Measurements from ENCODE around the gene ZNF432.
A peak's percentile ranks its signal among the peaks of the same experiment; 100 is the strongest.

The ZNF432 gene

GRCh38 chr19:52022193-52022592 lies 26.4 kb downstream of the ZNF432 start:
- TF ChIP-seq EP300 (IDR thresholded peaks at IDR 0.05; ENCODE audit: borderline replicate concordance) (no peak), USF1 (IDR thresholded peaks at IDR 0.05) (no peak), TEAD4 (IDR thresholded peaks at IDR 0.05) (no peak), REST (IDR thresholded peaks at IDR 0.05; ENCODE audit: low read depth) (no peak), TCF12 (IDR thresholded peaks at IDR 0.05; ENCODE audit: low read depth) (no peak), TAF1 (IDR thresholded peaks at IDR 0.05; ENCODE audit: low read depth) (no peak), NFIC (IDR thresholded peaks at IDR 0.05) (no peak), ZBTB7A (IDR thresholded peaks at IDR 0.05; ENCODE audit: low read depth) (no peak), EGR1 (IDR thresholded peaks at IDR 0.05) (no peak), FOXM1 (IDR thresholded peaks at IDR 0.05; ENCODE audit: borderline replicate concordance, low read depth) (no peak)

GRCh38 chr19:52020506-52020905 lies 28.1 kb downstream of the ZNF432 start:
- no peak for TF ChIP-seq EP300 (IDR thresholded peaks at IDR 0.05; ENCODE audit: borderline replicate concordance)
- no peak for TF ChIP-seq USF1 (IDR thresholded peaks at IDR 0.05)
- no peak for TF ChIP-seq REST (IDR thresholded peaks at IDR 0.05; ENCODE audit: low read depth)
- no peak for TF ChIP-seq YY1 (IDR thresholded peaks at IDR 0.05; ENCODE audit: low read depth)
- no peak for TF ChIP-seq RAD21 (IDR thresholded peaks at IDR 0.05; ENCODE audit: low read depth)
- TF ChIP-seq CEBPB (IDR thresholded peaks at IDR 0.05), result no peak
- no peak for TF ChIP-seq NFIC (IDR thresholded peaks at IDR 0.05)
- TF ChIP-seq EGR1 (IDR thresholded peaks at IDR 0.05), result no peak
- no peak for TF ChIP-seq MAX (IDR thresholded peaks at IDR 0.05)
- no peak for TF ChIP-seq ZBTB7A (IDR thresholded peaks at IDR 0.05; ENCODE audit: low read depth)
- no peak for TF ChIP-seq TEAD4 (IDR thresholded peaks at IDR 0.05)
- TF ChIP-seq CREB1 (IDR thresholded peaks at IDR 0.05; ENCODE audit: low read depth), result no peak
- no peak for TF ChIP-seq TCF12 (IDR thresholded peaks at IDR 0.05; ENCODE audit: low read depth)

- TF ChIP-seq FOXM1 (IDR thresholded peaks at IDR 0.05; ENCODE audit: borderline replicate concordance, low read depth) (no peak), NFIC (IDR thresholded peaks at IDR 0.05) (no peak), CEBPB (IDR thresholded peaks at IDR 0.05) (no peak), ZBTB7A (IDR thresholded peaks at IDR 0.05; ENCODE audit: low read depth) (no peak), TEAD4 (IDR thresholded peaks at IDR 0.05) (no peak), EP300 (IDR thresholded peaks at IDR 0.05; ENCODE audit: borderline replicate concordance) (no peak), USF1 (IDR thresholded peaks at IDR 0.05) (no peak), REST (IDR thresholded peaks at IDR 0.05; ENCODE audit: low read depth) (no peak), TAF1 (IDR thresholded peaks at IDR 0.05; ENCODE audit: low read depth) (no peak), RAD21 (IDR thresholded peaks at IDR 0.05; ENCODE audit: low read depth) (no peak), CREB1 (IDR thresholded peaks at IDR 0.05; ENCODE audit: low read depth) (no peak), MAX (IDR thresholded peaks at IDR 0.05) (no peak), YY1 (IDR thresholded peaks at IDR 0.05; ENCODE audit: low read depth) (no peak)
Measured at GRCh38 chr19:52010674-52011073, 38.0 kb downstream of the ZNF432 start.

GRCh38 chr19:52007806-52008557 lies 40.7 kb downstream of the ZNF432 start, which contains the start of gene ZNF615:
TSS of gene ZNF615 (minus strand) at chr19:52008211. CDS start at chr19:52003711, 4,500 bp downstream.
- no peak; the same call in 1 of the 2 replicates for TF ChIP-seq MAX (IDR thresholded peaks at IDR 0.05)
- peak; percentile 67 for TF ChIP-seq TAF1 (IDR thresholded peaks at IDR 0.05; ENCODE audit: low read depth)
- TF ChIP-seq YY1 (IDR thresholded peaks at IDR 0.05; ENCODE audit: low read depth), result peak; percentile 100
- TF ChIP-seq TCF12 (IDR thresholded peaks at IDR 0.05; ENCODE audit: low read depth), result 0 out of 2 replicates have a peak, but pooled peaks have one; percentile 22
- TF ChIP-seq USF1 (IDR thresholded peaks at IDR 0.05), result no peak
- no peak for TF ChIP-seq NFIC (IDR thresholded peaks at IDR 0.05)
- peak; percentile 98 for TF ChIP-seq EGR1 (IDR thresholded peaks at IDR 0.05)
